OCI-LY7 (cell line): ENCODE data around the gene SLAMF8. TPM values are rescaled to one million over a fixed set of nuclear protein-coding genes. Genes with fewer than 3 reads are reported as not detected.

Source experiments
- BruUV-seq: library from RNA; stranded (reverse); fragments of 400-500 nt; replicated peaks from 2 replicates; lab custom pipeline; 2021; lab: Mats Ljungman, UMichigan
- CTCF ChIA-PET: fragments of 300-600 bp; sonication (Branson Sonifier 250); formaldehyde crosslinking; loops from one replicate; lab custom pipeline; 2022; ENCODE audit warnings: antibody characterized with exemption; ENCODE audit not compliant: unreplicated experiment; lab: Charles Lee
- POLR2A ChIA-PET: fragments of 300-600 bp; sonication (Branson Sonifier 250); formaldehyde crosslinking; loops from one replicate; lab custom pipeline; 2022; ENCODE audit warnings: antibody characterized with exemption; lab: Charles Lee
- DNase-seq: peaks from one replicate; pipeline ENCODE4 v3.0.0-alpha.2; 2015; ENCODE audit warnings: low spot score
- H2AFZ ChIP-seq: fragments of 200-600 bp; sonication (generic), shearing (Covaris generic); 2 replicates; pipeline ENCODE4 v1.6.1; 2014; ENCODE audit warnings: mild to moderate bottlenecking, antibody characterized with exemption, low read length, moderate library complexity
- H3K27ac ChIP-seq: fragments of 200-600 bp; sonication (generic); 2 replicates; pipeline ENCODE4 v1.5.1; 2014; ENCODE audit warnings: mixed run types, low read depth, mild to moderate bottlenecking, moderate library complexity, low read length, inconsistent platforms; ENCODE audit not compliant: poor library complexity, severe bottlenecking
- H3K36me3 ChIP-seq: fragments of 200-600 bp; sonication (generic); 2 replicates; pipeline ENCODE4 v1.6.1; 2014; ENCODE audit warnings: mild to moderate bottlenecking, antibody characterized with exemption, low read length, moderate library complexity, mixed read lengths; ENCODE audit not compliant: insufficient read depth
- H3K4me1 ChIP-seq: fragments of 200-600 bp; sonication (generic); 2 replicates; pipeline ENCODE4 v1.5.1; 2014; ENCODE audit warnings: mild to moderate bottlenecking, low read length; ENCODE audit not compliant: insufficient read depth, poor library complexity, severe bottlenecking
- H3K4me2 ChIP-seq: fragments of 200-600 bp; sonication (generic); 2 replicates; pipeline ENCODE4 v1.6.1; 2014; ENCODE audit warnings: mild to moderate bottlenecking, low read length
- H3K4me3 ChIP-seq: fragments of 200-600 bp; sonication (generic); 2 replicates; pipeline ENCODE4 v1.5.1; 2014; ENCODE audit warnings: mild to moderate bottlenecking, low read depth, low read length; ENCODE audit not compliant: poor library complexity, severe bottlenecking
- H3K79me2 ChIP-seq: fragments of 200-600 bp; sonication (generic); 2 replicates; pipeline ENCODE4 v1.6.1; 2016; ENCODE audit warnings: low read depth, mild to moderate bottlenecking, low read length, moderate library complexity, mixed read lengths; ENCODE audit not compliant: insufficient read depth
- H3K9me2 ChIP-seq: fragments of 200-600 bp; sonication (generic); 2 replicates; pipeline ENCODE4 v1.6.1; 2016; ENCODE audit warnings: mild to moderate bottlenecking, low read length, mixed read lengths; ENCODE audit not compliant: insufficient read depth
- H3K9me3 ChIP-seq: fragments of 200-600 bp; sonication (generic); 2 replicates; pipeline ENCODE4 v1.6.1; 2014; ENCODE audit warnings: mild to moderate bottlenecking, mixed run types, low read length, mixed read lengths
- H4K20me1 ChIP-seq: fragments of 200-600 bp; sonication (generic); 2 replicates; pipeline ENCODE4 v1.6.1; 2014; ENCODE audit warnings: mild to moderate bottlenecking, antibody characterized with exemption, low read length, moderate library complexity, mixed read lengths; ENCODE audit not compliant: insufficient read depth
- CTCF ChIP-seq: fragments of 200-600 bp; sonication (generic); conservative IDR thresholded peaks from 2 replicates; pipeline ENCODE4 v1.5.1; 2014; ENCODE audit warnings: mild to moderate bottlenecking, antibody characterized with exemption, low read length, moderate library complexity, mixed read lengths
- EZH2phosphoT487 ChIP-seq: fragments of 200-600 bp; sonication (generic); IDR thresholded peaks from 2 replicates; pipeline ENCODE4 v1.6.1; 2018; ENCODE audit warnings: low read depth, borderline replicate concordance, mild to moderate bottlenecking, mixed run types, antibody characterized with exemption, low read length, moderate library complexity, mixed read lengths
- intact Hi-C: fragments of 100-400 bp; cut with micrococcal nuclease; formaldehyde crosslinking; loops from one replicate; pipeline ENCODE4 v1.10.0; 2022; ENCODE audit not compliant: unreplicated experiment
- total RNA-seq, 2 experiments: library from RNA; depleted of rRNA in 1 of 2; stranded (reverse); fragments of >200 nt in 1 of 2; shearing (Covaris generic) in 1 of 2; gene quantifications; 2 replicates each; pipeline ENCODE4 v1.2.3, GENCODE V29; 2014 to 2022

The SLAMF8 gene
- total RNA-seq, 2 experiments from 2014 or later: not detected

DNA sequence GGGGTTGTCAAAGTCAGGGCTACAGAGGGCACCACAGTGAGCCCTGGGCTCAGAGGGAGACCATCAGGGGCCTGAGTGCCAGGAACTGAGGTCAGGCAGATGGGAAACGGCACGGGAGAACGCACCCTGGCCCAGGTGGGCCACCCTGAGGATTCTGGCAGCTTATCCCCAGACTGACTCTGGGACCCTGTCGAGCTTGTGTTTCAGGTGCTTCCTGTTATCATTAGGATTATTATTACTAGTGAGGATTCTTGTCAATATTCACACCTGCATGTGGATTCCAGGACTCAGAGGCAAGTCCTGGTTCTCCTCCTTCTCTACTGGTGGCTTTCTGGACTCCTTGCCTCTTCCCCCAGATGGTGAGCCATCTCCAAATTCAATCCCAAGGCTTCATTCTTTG lies 20.6 kb downstream of the SLAMF8 start:
- no peaks in the 10 kb centered on the region for H3K79me2 ChIP-seq
- no peak overlapping the region for H2AFZ ChIP-seq
- H4K20me1 ChIP-seq: no peaks in the 10 kb centered on the region
- H3K4me1 ChIP-seq: no peaks in the 10 kb centered on the region
- no peak for DNase-seq
- TF ChIP-seq EZH2phosphoT487 (no peak), CTCF (no peak)
- H3K36me3 ChIP-seq: no peaks in the 10 kb centered on the region
- H3K9me3 ChIP-seq: no peaks in the 10 kb centered on the region
- no peak overlapping the region for H3K4me2 ChIP-seq
- H3K27ac ChIP-seq: no peak overlapping the region
- POLR2A ChIA-PET: no interaction called here
- CTCF ChIA-PET: no interaction called here
- H3K4me3 ChIP-seq: no peak overlapping the region
- intact Hi-C loops: no loop called here
- no peaks in the 10 kb centered on the region for H3K9me2 ChIP-seq
- BruUV-seq: no TSS peak

GRCh38 chr1:159848326-159848725 lies 21.7 kb downstream of the SLAMF8 start:
- no peak overlapping the region for H3K4me3 ChIP-seq
- ChIA-PET POLR2A (no interaction called here), CTCF (no interaction called here)
- intact Hi-C loops: no loop called here
- TF ChIP-seq CTCF: no peak
- no peak for TF ChIP-seq EZH2phosphoT487
- no peak for DNase-seq
- no peaks in the 10 kb centered on the region for H4K20me1 ChIP-seq
- no peaks in the 10 kb centered on the region for H3K4me1 ChIP-seq
- no peaks in the 10 kb centered on the region for H3K36me3 ChIP-seq
- no peaks in the 10 kb centered on the region for H3K9me2 ChIP-seq
- H3K79me2 ChIP-seq: no peaks in the 10 kb centered on the region
- H3K9me3 ChIP-seq: no peaks in the 10 kb centered on the region
- H2AFZ ChIP-seq: no peak overlapping the region
- H3K27ac ChIP-seq: no peak overlapping the region
- no TSS peak for BruUV-seq
- no peak overlapping the region for H3K4me2 ChIP-seq

- Histone ChIP-seq H3K9me2 (no peaks in the 10 kb centered on the region), H3K27ac (no peak overlapping the region), H4K20me1 (no peaks in the 10 kb centered on the region), H2AFZ (no peak overlapping the region), H3K4me3 (no peak overlapping the region), H3K4me2 (no peak overlapping the region), H3K4me1 (no peaks in the 10 kb centered on the region), H3K79me2 (no peaks in the 10 kb centered on the region), H3K36me3 (no peaks in the 10 kb centered on the region), H3K9me3 (no peaks in the 10 kb centered on the region)
- intact Hi-C loops: no loop called here
- no peak for TF ChIP-seq EZH2phosphoT487
- TF ChIP-seq CTCF: no peak
- no TSS peak for BruUV-seq
- ChIA-PET POLR2A (no interaction called here), CTCF (no interaction called here)
- no peak for DNase-seq
Measured at GRCh38 chr1:159849626-159850366, 23.1 kb downstream of the SLAMF8 start.
